GM23248 (cell line): ENCODE data around the gene UNC5C.

Experiments used
- EZH2 ChIP-seq: fragments of 200-600 bp; sonication (generic); IDR thresholded peaks from 2 replicates; pipeline ENCODE4 v1.6.1; 2018; ENCODE audit warnings: antibody characterized with exemption, mild to moderate bottlenecking; ENCODE audit not compliant: insufficient read depth, poor library complexity, severe bottlenecking
- EZH2phosphoT487 ChIP-seq: fragments of 200-600 bp; sonication (generic); IDR thresholded peaks from 2 replicates; pipeline ENCODE4 v1.6.1; 2018; ENCODE audit warnings: antibody characterized with exemption, moderate library complexity, mild to moderate bottlenecking, low read depth; ENCODE audit not compliant: insufficient read depth

DNA sequence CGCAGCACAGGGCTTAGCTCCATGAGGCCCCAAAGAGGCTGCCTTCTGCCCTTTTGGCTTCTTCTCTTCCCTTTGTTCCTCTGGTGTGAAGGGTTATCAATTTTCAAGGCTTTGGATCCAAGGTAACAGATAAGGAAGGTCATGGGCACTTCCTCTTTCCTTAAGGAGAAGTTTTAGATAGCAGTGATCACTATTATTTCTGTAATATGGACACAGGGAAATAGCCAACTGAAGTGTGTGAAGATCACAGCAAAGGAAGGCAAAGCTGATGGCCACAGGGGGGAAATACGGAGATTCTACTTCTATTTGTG is 366.8 kb downstream of the UNC5C start:
- TF ChIP-seq EZH2 (no peak), EZH2phosphoT487 (no peak)
